PFSK-1 (cell line): ENCODE measurements around the gene DUSP15.

ENCODE experiments used
- FOXP2 ChIP-seq: optimal IDR thresholded peaks from 2 replicates; pipeline ENCODE3; 2011; ENCODE audit warnings: borderline replicate concordance, control low read depth, inconsistent platforms; ENCODE audit not compliant: insufficient read depth; ENCODE audit errors: extremely low read length, extremely low read depth
- REST ChIP-seq, 2 experiments: IDR thresholded peaks; 2 replicates each; pipeline versions ENCODE4 v1.6.1 to v1.8.0; 2011 to 2012; ENCODE audit warnings: low read depth in 2 of 2, low read length in 2 of 2, control low read depth in 1 of 2, inconsistent platforms in 1 of 2, mild to moderate bottlenecking in 1 of 2, moderate library complexity in 1 of 2; ENCODE audit not compliant: insufficient read depth in 1 of 2
- SIN3A ChIP-seq: IDR thresholded peaks from 2 replicates; pipeline ENCODE4 v1.6.1; 2012; ENCODE audit warnings: mild to moderate bottlenecking, low read length, moderate library complexity, borderline replicate concordance; ENCODE audit not compliant: insufficient read depth
- TAF1 ChIP-seq: IDR thresholded peaks from 2 replicates; pipeline ENCODE4 v1.6.1; 2012; ENCODE audit warnings: low read length, control low read depth, borderline replicate concordance; ENCODE audit not compliant: insufficient read depth

GRCh38 chr20:31818376-31818908 is 51.9 kb downstream of the DUSP15 start:
- no peak for TF ChIP-seq TAF1
- no peak for TF ChIP-seq SIN3A
- no peak for TF ChIP-seq REST (IDR thresholded peaks at IDR 0.05; ENCODE audit: insufficient read depth in 1 of 2, low read depth in 2 of 2, low read length in 2 of 2)
- TF ChIP-seq FOXP2: no peak
